Measurements from ENCODE around the gene CAMSAP3. TPM values are rescaled to one million over a fixed set of nuclear protein-coding genes. Genes with fewer than 3 reads are reported as not detected.
A peak's percentile ranks its signal among the peaks of the same experiment; 100 is the strongest.

CAMSAP3 gene
- total and polyA plus RNA-seq, 10 of the 15 experiments (the other 5 are each of a cell fraction or from before 2014, with no cell fraction given), result 0.03 to 6.3 (median 0.72) TPM

GRCh38 chr19:7658219-7658686 lies 62.6 kb downstream of the CAMSAP3 start:
- no TSS peak for BruUV-seq (replicated peaks)
- H3K9me3 ChIP-seq (replicated peaks; ENCODE audit: control insufficient read depth, insufficient read depth, low read length), result no peaks in the 10 kb centered on the region
- peak overlapping the region; percentile 74 for H3K9ac ChIP-seq (ENCODE audit: control insufficient read depth, insufficient read depth, low read length)
- H4K20me1 ChIP-seq (ENCODE audit: control insufficient read depth, insufficient read depth), result no peaks in the 10 kb centered on the region
- intact Hi-C loops (cut with micrococcal nuclease; ENCODE audit: unreplicated experiment), result no loop called here
- peak overlapping the region; percentile 76 for H3K4me3 ChIP-seq
- H3K27ac ChIP-seq (ENCODE audit: control insufficient read depth, insufficient read depth), result peak overlapping the region; percentile 78
- WGBS (ENCODE audit: insufficient coverage, insufficient replicate concordance, low lambda C conversion rate, missing lambda C conversion rate), result under 1% methylated on average over 9 of the region's 9 CpGs
- in situ Hi-C loops (cut with MboI), result no loop called here
- peak overlapping the region; percentile 94 for H2AFZ ChIP-seq (ENCODE audit: control insufficient read depth, low read depth, low read length)
- no peaks in the 10 kb centered on the region for H3K36me3 ChIP-seq (ENCODE audit: control insufficient read depth in 2 of 2, insufficient read depth in 2 of 2, low read length in 1 of 2)
- ChIA-PET CTCF (interaction anchor here (0.6 to 1.6 kb wide), 4 partner anchors 20 to 93 kb away, joined by 3 to 7 read pairs (median 4); partner anchors contain the start of gene TRAPPC5), RAD21 (ENCODE audit: unreplicated experiment) (interaction anchor here (0.9 to 1.2 kb wide), 2 partner anchors 90 to 141 kb away, joined by 3 to 5 read pairs; no protein-coding TSS in a partner anchor), SMC1A (ENCODE audit: uncharacterized antibody, unreplicated experiment) (interaction anchor here (0.6 to 1.1 kb wide), 4 partner anchors 11 to 141 kb away, joined by 3 to 4 read pairs (median 3); no protein-coding TSS in a partner anchor), POLR2A (interaction anchor here (0.7 to 1.3 kb wide), 2 partner anchors 16 to 21 kb away, joined by 3 read pairs; no protein-coding TSS in a partner anchor)
- H3K79me2 ChIP-seq (ENCODE audit: control insufficient read depth, insufficient read depth, low read length), result no peaks in the 10 kb centered on the region
- peak overlapping the region; percentile 70 for H3K4me2 ChIP-seq (ENCODE audit: control insufficient read depth, insufficient read depth)
- peak; percentile 79 for DNase-seq (ENCODE audit: low read depth, low spot score)
- FAIRE-seq, result peak; percentile 99
- H3K27me3 ChIP-seq (replicated peaks in 1 of 2; ENCODE audit: control insufficient read depth in 2 of 2, insufficient read depth in 2 of 2, low read length in 1 of 2), result no peaks in the 10 kb centered on the region
- H3K4me1 ChIP-seq (ENCODE audit: control insufficient read depth, insufficient read depth, low read length), result peaks cover 17% of the 10 kb centered on the region
- ATAC-seq, result peak; percentile 100
- TF ChIP-seq POLR2A (IDR thresholded peaks at IDR 0.05; ENCODE audit: low read depth, low read length) (peak; percentile 41; the same call in 1 of the 2 replicates), ELK1 (IDR thresholded peaks at IDR 0.05; ENCODE audit: low read depth, low read length) (no peak), POLR2AphosphoS5 (IDR thresholded peaks at IDR 0.05; ENCODE audit: low read length) (peak; percentile 44; the same call in 1 of the 2 replicates), KDM1A (IDR thresholded peaks at IDR 0.05; ENCODE audit: borderline replicate concordance) (no peak), RAD21 (IDR thresholded peaks at IDR 0.05; ENCODE audit: insufficient read depth, low read depth, low read length) (no peak), CHD2 (IDR thresholded peaks at IDR 0.05; ENCODE audit: borderline replicate concordance, low read depth, low read length) (peak; percentile 46; the same call in 1 of the 2 replicates), TAF1 (IDR thresholded peaks at IDR 0.05; ENCODE audit: borderline replicate concordance, low read depth, low read length) (0 out of 2 replicates have a peak, but pooled peaks have one; percentile 26), CUX1 (IDR thresholded peaks at IDR 0.05; ENCODE audit: insufficient replicate concordance, low read depth, low read length) (no peak), IRF3 (IDR thresholded peaks at IDR 0.05) (no peak), PKNOX1 (IDR thresholded peaks at IDR 0.05) (peak; percentile 98), PBX3 (IDR thresholded peaks at IDR 0.05; ENCODE audit: insufficient replicate concordance, low read depth, low read length) (peak; percentile 95), FOS (IDR thresholded peaks at IDR 0.05; ENCODE audit: borderline replicate concordance, extremely low read depth, insufficient read length) (peak; percentile 34), NFIC (IDR thresholded peaks at IDR 0.05; ENCODE audit: low read depth, low read length) (no peak), BMI1 (IDR thresholded peaks at IDR 0.05; ENCODE audit: borderline replicate concordance) (peak; percentile 82)
